Activated B cell treated with CpG ODN at 0.5 μM for 24 hours (primary cell): Measurements from ENCODE around the gene ABCD2. TPM values are rescaled to one million over a fixed set of nuclear protein-coding genes. Genes with fewer than 3 reads are reported as not detected.
"Not testable (repeated sequence)": the region's sequence is repeated elsewhere in the genome, so short reads cannot be mapped to it uniquely, and the experiment has no call there.

Source experiments
- ATAC-seq: fragments of 200-7000 bp; cut with Tn5 transposase; one replicate; pipeline ENCODE4 v1.10.0; 2021; ENCODE audit warnings: low read depth, mild to moderate bottlenecking, moderate library complexity
- CTCF ChIA-PET: fragments of 350-600 bp; sonication (Branson Sonifier 250); formaldehyde crosslinking; loops from one replicate; lab custom pipeline; 2021; ENCODE audit warnings: antibody characterized with exemption; lab: Charles Lee
- POLR2A ChIA-PET: fragments of 350-600 bp; sonication (Branson Sonifier 250); formaldehyde crosslinking; loops from one replicate; lab custom pipeline; 2021; ENCODE audit warnings: antibody characterized with exemption; lab: Charles Lee
- DNase-seq: peaks from one replicate; pipeline ENCODE4 v3.0.0; 2022
- H3K27ac Mint-ChIP-seq: one replicate; pipeline ENCODE4 v1.8.0; 2020; ENCODE audit warnings: mixed read lengths
- H3K27me3 Mint-ChIP-seq: one replicate; pipeline ENCODE4 v1.8.0; 2021; ENCODE audit warnings: mixed read lengths
- H3K36me3 Mint-ChIP-seq: one replicate; pipeline ENCODE4 v1.8.0; 2021; ENCODE audit warnings: low read depth, mixed read lengths
- H3K4me1 Mint-ChIP-seq: one replicate; pipeline ENCODE4 v1.8.0; 2021; ENCODE audit warnings: mixed read lengths
- H3K4me3 Mint-ChIP-seq: one replicate; pipeline ENCODE4 v1.8.0; 2020; ENCODE audit warnings: mild to moderate bottlenecking, mixed read lengths
- H3K9me3 Mint-ChIP-seq: one replicate; pipeline ENCODE4 v1.8.0; 2020; ENCODE audit warnings: mixed read lengths
- CTCF ChIP-seq: fragments of 200-600 bp; IDR thresholded peaks from one replicate; pipeline ENCODE4 v1.8.0; 2022; ENCODE audit warnings: antibody characterized with exemption, mild to moderate bottlenecking
- intact Hi-C: fragments of 100-400 bp; cut with micrococcal nuclease; formaldehyde crosslinking; loops from one replicate; pipeline ENCODE4 v1.15.1; 2024
- total RNA-seq: library from RNA; stranded (reverse); gene quantifications from 2 replicates; pipeline ENCODE4 v1.2.3, GENCODE V29; 2022

ABCD2 gene
- total RNA-seq, 1 donor from 2014 or later: 1.8 TPM

- CTCF ChIA-PET: interaction anchor here (1.1 kb wide), 1 partner anchor 458 kb away, joined by 3 read pairs; no protein-coding TSS in a partner anchor
Measured at GRCh38 chr12:39533951-39534350, 85.7 kb downstream of the ABCD2 start.

GRCh38 chr12:39532448-39532847 is 87.2 kb downstream of the ABCD2 start:
- no peaks in the 10 kb centered on the region for H3K36me3 Mint-ChIP-seq
- ATAC-seq (no peak), DNase-seq (no peak)
- H3K9me3 Mint-ChIP-seq: no peaks in the 10 kb centered on the region
- intact Hi-C loops: no loop called here
- H3K27me3 Mint-ChIP-seq: no peaks in the 10 kb centered on the region
- POLR2A ChIA-PET: interaction anchor here (0.6 kb wide), 1 partner anchor 87 kb away, joined by 3 read pairs; no protein-coding TSS in a partner anchor
- CTCF ChIA-PET: no interaction called here
- H3K4me3 Mint-ChIP-seq: no peak overlapping the region
- H3K4me1 Mint-ChIP-seq: no peaks in the 10 kb centered on the region
- no peak for TF ChIP-seq CTCF
- H3K27ac Mint-ChIP-seq: no peak overlapping the region

More at GRCh38 chr12:39533951-39534350, 85.7 kb downstream of the ABCD2 start:
- DNase-seq: no peak
- H3K4me3 Mint-ChIP-seq: no peak overlapping the region
- H3K27me3 Mint-ChIP-seq: no peaks in the 10 kb centered on the region
- no peaks in the 10 kb centered on the region for H3K9me3 Mint-ChIP-seq
- no peak for ATAC-seq
- no peaks in the 10 kb centered on the region for H3K4me1 Mint-ChIP-seq
- no peaks in the 10 kb centered on the region for H3K36me3 Mint-ChIP-seq
- TF ChIP-seq CTCF: no peak
- POLR2A ChIA-PET: no interaction called here
- intact Hi-C loops: no loop called here
- no peak overlapping the region for H3K27ac Mint-ChIP-seq

GRCh38 chr12:39526974-39527373 is 92.6 kb downstream of the ABCD2 start:
- TF ChIP-seq CTCF: no peak
- POLR2A ChIA-PET: no interaction called here
- no peak for DNase-seq
- Mint-ChIP-seq H3K27me3 (no peaks in the 10 kb centered on the region), H3K4me1 (no peaks in the 10 kb centered on the region), H3K4me3 (no peak overlapping the region), H3K36me3 (no peaks in the 10 kb centered on the region), H3K27ac (no peak overlapping the region), H3K9me3 (peaks cover 20% of the 10 kb centered on the region)
- intact Hi-C loops: no loop called here
- CTCF ChIA-PET: no interaction called here
- ATAC-seq: no peak

GRCh38 chr12:39522167-39522566 is 97.4 kb downstream of the ABCD2 start:
- CTCF ChIA-PET, H3K36me3 Mint-ChIP-seq, POLR2A ChIA-PET, H3K4me1 Mint-ChIP-seq, H3K27me3 Mint-ChIP-seq, H3K27ac Mint-ChIP-seq, H3K4me3 Mint-ChIP-seq, ATAC-seq, DNase-seq, intact Hi-C loops: not testable (repeated sequence)
- peaks cover 23% of the 10 kb centered on the region for H3K9me3 Mint-ChIP-seq

GRCh38 chr12:39510001-39510400 is 109.6 kb downstream of the ABCD2 start:
- Mint-ChIP-seq H3K27me3 (peaks cover 9% of the 10 kb centered on the region), H3K9me3 (peaks cover 15% of the 10 kb centered on the region), H3K4me3 (no peak overlapping the region), H3K27ac (no peak overlapping the region), H3K4me1 (no peaks in the 10 kb centered on the region), H3K36me3 (no peaks in the 10 kb centered on the region)
- CTCF ChIA-PET: no interaction called here
- intact Hi-C loops: no loop called here
- POLR2A ChIA-PET: no interaction called here
- ATAC-seq (no peak), DNase-seq (no peak)
- TF ChIP-seq CTCF: no peak

- no peak for DNase-seq
- H3K9me3 Mint-ChIP-seq: no peaks in the 10 kb centered on the region
- H3K27ac Mint-ChIP-seq: no peak overlapping the region
- H3K4me1 Mint-ChIP-seq: no peaks in the 10 kb centered on the region
- H3K4me3 Mint-ChIP-seq: no peak overlapping the region
- CTCF ChIA-PET: no interaction called here
- H3K27me3 Mint-ChIP-seq: peaks cover 7% of the 10 kb centered on the region
- no peaks in the 10 kb centered on the region for H3K36me3 Mint-ChIP-seq
- intact Hi-C loops: no loop called here
- ATAC-seq: no peak
- POLR2A ChIA-PET: no interaction called here
- TF ChIP-seq CTCF: no peak
Measured at GRCh38 chr12:39505554-39505953, 114.0 kb downstream of the ABCD2 start.
